K562 (cell line): ENCODE measurements around the gene RGPD5. TPM values are rescaled to one million over a fixed set of nuclear protein-coding genes. Genes with fewer than 3 reads are reported as not detected.
"Not testable (repeated sequence)": the region's sequence is repeated elsewhere in the genome, so short reads cannot be mapped to it uniquely, and the experiment has no call there.

Experiments
- ATAC-seq: fragments of 200-7000 bp; cut with Tn5 transposase; 3 replicates; pipeline ENCODE4 v1.9.1; 2020; ENCODE audit warnings: moderate library complexity
- BruUV-seq: library from RNA; stranded (reverse); fragments of 400-500 nt; replicated peaks from 2 replicates; lab custom pipeline; 2021; lab: Mats Ljungman, UMichigan
- CTCF ChIA-PET: fragments of 300-600 bp; formaldehyde crosslinking; extraction: SDS; loops from one replicate; lab custom pipeline; 2021; ENCODE audit warnings: low intra/inter-chr PET ratio; lab: Yijun Ruan, JAX
- POLR2A ChIA-PET: fragments of 300-600, 350-650 bp; sonication (Branson Sonifier 250); formaldehyde crosslinking; extraction: SDS; loops from one replicate; lab custom pipeline; 2021; ENCODE audit warnings: antibody characterized with exemption, inconsistent platforms; lab: Yijun Ruan, JAX
- DNase-seq, 4 experiments: peaks; one replicate each; pipeline versions ENCODE4 v3.0.0 to v3.0.0-alpha.2; 2011 to 2018; ENCODE audit warnings: low spot score in 3 of 4, mixed read lengths in 3 of 4; ENCODE audit errors: extremely low read depth in 1 of 4
- FAIRE-seq: peaks from 2 replicates; lab custom pipeline; 2011; peaks lifted over from hg19 to GRCh38; lab: Jason Lieb, UNC
- H2AFZ ChIP-seq: 2 replicates; pipeline ENCODE4 v1.6.0; 2011; ENCODE audit warnings: low read depth, low read length, control low read depth, inconsistent platforms
- H3K27ac ChIP-seq: fragments of 200-600 bp; 3 replicates; pipeline ENCODE4 v1.8.0; 2011; ENCODE audit warnings: low read depth, mild to moderate bottlenecking, control low read depth, inconsistent platforms, low read length, moderate library complexity, mixed read lengths; ENCODE audit errors: extremely low read depth
- H3K27me3 ChIP-seq, 2 experiments: fragments of 300-600 bp in 1 of 2; 2 replicates in 1 of 2; 3 replicates in 1 of 2; pipeline versions ENCODE4 v1.6.0 to v1.8.0; 2011; ENCODE audit warnings: inconsistent platforms in 2 of 2, low read length in 2 of 2, mild to moderate bottlenecking in 1 of 2, mixed read lengths in 1 of 2, moderate library complexity in 1 of 2; ENCODE audit not compliant: control insufficient read depth in 2 of 2, insufficient read depth in 2 of 2
- H3K36me3 ChIP-seq: fragments of 300-600 bp; 3 replicates; pipeline ENCODE4 v1.8.0; 2011; ENCODE audit warnings: mild to moderate bottlenecking, low read length, inconsistent platforms; ENCODE audit not compliant: control insufficient read depth, insufficient read depth
- H3K4me1 ChIP-seq, 2 experiments: fragments of 200-600 bp in 1 of 2; replicated peaks in 1 of 2; 2 replicates in 1 of 2; 3 replicates in 1 of 2; pipeline versions ENCODE4 v1.5.1 to v1.8.0; 2011; ENCODE audit warnings: inconsistent platforms in 2 of 2, low read length in 2 of 2, mild to moderate bottlenecking in 1 of 2, mixed read lengths in 1 of 2, moderate library complexity in 1 of 2; ENCODE audit not compliant: control insufficient read depth in 2 of 2, insufficient read depth in 2 of 2
- H3K4me2 ChIP-seq: 2 replicates; pipeline ENCODE4 v1.6.1; 2011; ENCODE audit warnings: low read length, control low read depth, inconsistent platforms, mixed read lengths; ENCODE audit not compliant: insufficient read depth
- H3K4me3 ChIP-seq: fragments of 200-600 bp; sonication (generic), shearing (Covaris generic); 2 replicates; pipeline ENCODE4 v1.5.1; 2016; ENCODE audit warnings: control low read depth, inconsistent platforms
- H3K79me2 ChIP-seq: fragments of 200-600 bp; 3 replicates; pipeline ENCODE4 v1.8.0; 2011; ENCODE audit warnings: low read length, inconsistent platforms; ENCODE audit not compliant: control insufficient read depth, insufficient read depth
- H3K9ac ChIP-seq, 2 experiments: 2 replicates each; pipeline versions ENCODE4 v1.6.0 to v1.6.1; 2011; ENCODE audit warnings: low read depth in 2 of 2, low read length in 2 of 2, control low read depth in 1 of 2, inconsistent platforms in 1 of 2, mild to moderate bottlenecking in 1 of 2, mixed read lengths in 1 of 2; ENCODE audit not compliant: insufficient read depth in 1 of 2
- H3K9me1 ChIP-seq: one replicate; pipeline ENCODE4 v1.6.0; 2011; ENCODE audit warnings: inconsistent platforms, mild to moderate bottlenecking, low read length, moderate library complexity; ENCODE audit not compliant: control insufficient read depth, insufficient read depth
- H3K9me3 ChIP-seq: replicated peaks from 2 replicates; pipeline ENCODE4 v1.5.1; 2011; ENCODE audit warnings: low read depth, low read length, inconsistent platforms; ENCODE audit not compliant: control insufficient read depth, insufficient read depth
- H4K20me1 ChIP-seq: replicated peaks from 2 replicates; pipeline ENCODE4 v1.6.1; 2011; ENCODE audit warnings: low read length, inconsistent platforms, mixed read lengths; ENCODE audit not compliant: control insufficient read depth, insufficient read depth
- WGBS: fragments of 100-300 bp; shearing (Covaris generic); methylation state at CpG from one replicate; pipeline ENCODE4 v1.1.6; 2016; ENCODE audit warnings: low coverage, mixed read lengths; ENCODE audit not compliant: insufficient coverage; ENCODE audit errors: missing lambda C conversion rate; 5-methylcytosine and 5-hydroxymethylcytosine counted together
- in situ Hi-C: fragments of 300-500 bp; cut with MboI; formaldehyde crosslinking; loops from 4 replicates; pipeline ENCODE4 v1.15.0; 2018; ENCODE audit warnings: inconsistent platforms, mixed read lengths
- intact Hi-C: fragments of 100-400 bp; cut with micrococcal nuclease; formaldehyde crosslinking; loops from 2 replicates; pipeline ENCODE4 v1.14.2; 2022
- polyA plus RNA-seq, 8 experiments: library from polyadenylated mRNA; depleted of rRNA in 4 of 8; stranded (reverse) in 5 of 8; unstranded in 3 of 8; fragments of >200 nt; fragmentation: Nextera tagmentation in 2 of 8; fragmentation: Illumina TruSeq in 1 of 8; extraction: Ambion mirVana in 2 of 8; extraction: Trizol in 1 of 8; gene quantifications; 2 replicates each; pipeline versions ENCODE4 v1.2.1 to v1.2.3, GENCODE V29; 2011 to 2014; ENCODE audit warnings: inconsistent platforms in 1 of 8, missing spikeins in 1 of 8
- total RNA-seq, 7 experiments: library from RNA; depleted of rRNA in 6 of 7; stranded (reverse); fragments of >200 nt in 6 of 7; fragmentation: Illumina TruSeq in 2 of 7; extraction: Trizol in 2 of 7; gene quantifications; 2 replicates each; pipeline versions ENCODE4 v1.2.1 to v1.2.3, GENCODE V29; 2011 to 2021; ENCODE audit warnings: low replicate concordance in 1 of 7

The RGPD5 gene
- total and polyA plus RNA-seq, 9 of the 15 experiments (the other 6 are each of a cell fraction or from before 2014, with no cell fraction given): 0.30 to 5.0 (median 1.4) TPM

GRCh38 chr2:109766074-109766473 lies 28.0 kb upstream of the RGPD5 start:
- 0% methylated on average over 2 of the region's 11 CpGs for WGBS
- H3K4me1 ChIP-seq, H4K20me1 ChIP-seq, H3K9me1 ChIP-seq, POLR2A ChIA-PET, H3K27me3 ChIP-seq, FAIRE-seq, H2AFZ ChIP-seq, H3K9me3 ChIP-seq, H3K4me2 ChIP-seq, H3K9ac ChIP-seq, H3K27ac ChIP-seq, intact Hi-C loops, H3K4me3 ChIP-seq, H3K36me3 ChIP-seq, ATAC-seq, DNase-seq, CTCF ChIA-PET, BruUV-seq, H3K79me2 ChIP-seq: not testable (repeated sequence)
- in situ Hi-C loops: loop anchor here (10.0 kb wide), 1 partner anchor 839 kb away; no protein-coding TSS in a partner anchor

GRCh38 chr2:109766886-109767578 lies 27.1 kb upstream of the RGPD5 start:
- ATAC-seq, BruUV-seq, H3K4me1 ChIP-seq, H3K9me3 ChIP-seq, H3K36me3 ChIP-seq, DNase-seq, H3K9ac ChIP-seq, H3K27me3 ChIP-seq, intact Hi-C loops, H3K4me3 ChIP-seq, FAIRE-seq, H4K20me1 ChIP-seq, POLR2A ChIA-PET, H3K27ac ChIP-seq, H2AFZ ChIP-seq, H3K4me2 ChIP-seq, H3K9me1 ChIP-seq, CTCF ChIA-PET, H3K79me2 ChIP-seq: not testable (repeated sequence)
- WGBS: 8% methylated on average over 5 of the region's 8 CpGs
- in situ Hi-C loops: loop anchor here (10.0 kb wide), 1 partner anchor 838 kb away; no protein-coding TSS in a partner anchor

- H3K4me2 ChIP-seq, POLR2A ChIA-PET, CTCF ChIA-PET, H3K27ac ChIP-seq, H3K4me1 ChIP-seq, H3K4me3 ChIP-seq, H3K36me3 ChIP-seq, BruUV-seq, H3K27me3 ChIP-seq, H3K9me3 ChIP-seq, intact Hi-C loops, H3K9ac ChIP-seq, DNase-seq, FAIRE-seq, H3K79me2 ChIP-seq, H4K20me1 ChIP-seq, H3K9me1 ChIP-seq, H2AFZ ChIP-seq: not testable (repeated sequence)
- no CpG with 5 or more reads among the region's 10 CpGs for WGBS
- in situ Hi-C loops: loop anchor here (10.0 kb wide), 1 partner anchor 836 kb away; no protein-coding TSS in a partner anchor
- peak; percentile 71 for ATAC-seq
These were observed 25.2 kb upstream of the RGPD5 start for GRCh38 chr2:109768934-109769333.

- POLR2A ChIA-PET, H3K79me2 ChIP-seq, H3K36me3 ChIP-seq, H4K20me1 ChIP-seq, H3K4me2 ChIP-seq, H3K9me1 ChIP-seq, H3K4me1 ChIP-seq, H3K9me3 ChIP-seq, H3K27ac ChIP-seq, BruUV-seq, DNase-seq, H3K27me3 ChIP-seq, H3K9ac ChIP-seq, intact Hi-C loops, ATAC-seq, FAIRE-seq, H2AFZ ChIP-seq, CTCF ChIA-PET, H3K4me3 ChIP-seq: not testable (repeated sequence)
- in situ Hi-C loops: loop anchor here (25.0 kb wide), 2 partner anchors 983 to 1092 kb away; no protein-coding TSS in a partner anchor
- WGBS: no CpG with 5 or more reads among the region's 2 CpGs
These were observed 15.0 kb upstream of the RGPD5 start for GRCh38 chr2:109779118-109779517.
